GM18499 (cell line): ENCODE results near the gene WNT9B.

ENCODE experiments used
- ATAC-seq: cut with Tn5 transposase; IDR thresholded peaks from one replicate; pipeline ENCODE4 v1.9.1; 2021; ENCODE audit warnings: moderate number of reproducible peaks; ENCODE audit not compliant: insufficient read depth, unreplicated experiment

WNT9B gene

DNA sequence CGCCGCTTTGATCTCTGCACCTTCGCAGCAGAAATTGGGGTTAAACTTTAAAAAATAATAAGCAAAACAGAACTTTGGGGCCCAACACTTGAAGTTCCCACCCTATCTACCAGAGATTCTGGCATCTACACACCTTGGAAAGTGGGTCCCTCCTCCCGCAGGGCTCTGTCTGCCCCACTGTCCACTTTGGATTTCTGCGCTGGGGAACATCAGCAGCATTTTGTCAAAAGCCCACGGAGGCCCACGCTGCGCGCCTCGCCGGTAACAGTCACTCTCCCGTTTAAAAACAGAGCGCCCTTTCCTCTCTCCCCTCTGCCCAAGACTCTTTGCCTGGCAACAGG is 725 bp upstream of the WNT9B start:
- ATAC-seq: no peak

DNA sequence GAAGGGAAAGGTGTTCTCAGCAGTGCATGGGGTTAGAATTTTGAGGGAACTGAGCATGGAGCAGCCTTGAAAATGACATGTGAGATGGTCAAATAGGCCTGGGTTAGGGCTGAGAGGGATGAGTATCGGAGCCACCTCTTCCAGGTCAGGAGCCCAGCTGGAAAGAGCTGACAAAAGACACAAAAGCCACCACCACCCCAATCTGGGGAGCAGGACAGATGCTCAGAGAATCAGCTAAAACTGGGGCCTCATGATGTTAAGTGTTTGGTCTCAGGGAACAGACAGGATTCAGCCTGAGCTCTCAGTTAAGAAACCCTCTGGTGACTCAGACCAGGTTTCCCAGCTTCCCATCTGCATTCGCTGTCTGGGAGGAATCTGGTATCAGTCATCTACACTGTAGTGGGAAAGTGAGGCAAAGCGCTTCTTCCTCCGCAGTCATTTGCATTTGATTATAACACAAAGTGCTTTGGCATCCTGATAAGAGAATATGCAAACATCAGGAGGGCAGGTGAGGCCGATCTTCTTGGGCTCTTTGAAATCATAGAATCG is 2.6 kb downstream of the WNT9B start:
- ATAC-seq: no peak

DNA sequence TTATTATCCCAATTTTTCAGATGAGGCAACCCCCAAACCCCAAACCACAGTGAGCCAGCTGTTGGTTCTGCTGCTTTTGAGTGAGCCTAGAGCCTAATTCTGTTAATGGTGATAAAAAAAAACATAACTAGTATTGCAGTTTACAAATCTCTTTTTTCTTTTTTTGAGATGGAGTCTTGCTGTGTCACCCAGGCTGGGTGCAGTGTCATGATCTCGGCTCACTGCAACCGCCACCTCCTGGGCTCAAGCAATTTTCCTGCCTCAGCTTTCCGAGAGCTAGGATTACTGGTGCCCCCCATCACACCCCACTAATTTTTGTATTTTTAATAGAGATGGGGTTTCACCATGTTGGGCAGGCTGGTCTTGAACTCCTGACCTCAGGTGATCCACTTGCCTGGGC is 3.1 kb downstream of the WNT9B start:
- no peak for ATAC-seq

DNA sequence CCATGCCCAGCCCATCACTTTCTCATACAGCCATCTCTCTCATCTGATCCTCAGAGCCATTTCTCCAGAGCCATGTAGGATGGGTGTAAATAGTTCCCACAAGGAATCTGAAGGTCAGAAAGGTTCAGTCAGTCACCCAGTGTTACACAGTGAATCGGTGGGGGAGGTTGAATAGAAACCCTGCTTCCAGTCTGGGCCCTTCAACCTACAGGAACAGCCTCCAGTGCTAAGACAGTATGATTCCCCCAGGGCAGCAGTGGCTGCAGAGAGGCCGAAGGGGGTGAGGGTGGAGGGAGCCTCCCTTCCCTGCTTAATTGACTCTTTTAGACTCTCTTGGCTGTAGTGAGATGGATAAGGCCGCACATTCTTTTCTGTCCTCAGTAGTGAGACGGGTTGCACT is 3.6 kb downstream of the WNT9B start:
- no peak for ATAC-seq

DNA sequence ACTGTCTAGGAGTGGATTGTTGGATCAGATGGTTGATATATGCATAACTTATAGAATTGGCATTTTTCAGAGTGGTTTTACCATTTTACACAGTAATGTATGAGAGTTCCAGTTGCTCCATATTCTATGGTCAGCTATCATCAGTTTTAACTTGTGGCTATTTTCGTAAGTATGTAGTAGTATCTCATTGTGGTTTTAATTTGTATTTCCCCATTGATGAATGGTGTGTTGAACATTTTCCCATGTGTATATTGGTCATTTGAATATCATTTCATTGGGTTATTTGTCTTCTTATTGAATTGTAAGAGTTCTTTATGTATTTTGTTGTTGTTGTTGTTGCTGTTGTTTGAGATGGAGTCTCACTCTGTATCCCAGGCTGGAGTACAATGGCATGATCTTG is 6.2 kb downstream of the WNT9B start:
- ATAC-seq: no peak

DNA sequence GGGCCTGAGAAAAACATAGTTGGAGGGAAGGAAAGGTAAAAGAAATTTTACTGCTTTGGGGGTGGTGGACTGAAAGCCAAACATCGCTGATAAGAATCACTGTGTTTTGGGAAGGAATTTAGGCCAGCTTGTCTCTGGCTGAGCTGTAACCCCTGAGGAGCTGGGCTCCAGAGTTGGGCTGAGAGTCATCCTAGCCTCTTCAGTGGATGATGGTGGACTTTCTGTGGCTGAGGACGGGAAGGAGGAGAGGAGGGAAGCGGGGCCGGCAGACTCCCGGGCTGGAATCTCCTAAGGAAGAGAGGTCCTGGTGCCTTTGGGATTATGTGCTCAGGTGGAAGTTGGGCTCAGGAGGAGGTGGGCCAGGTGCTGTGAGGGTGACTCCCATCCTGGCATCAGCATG is 8.6 kb downstream of the WNT9B start:
- ATAC-seq: no peak

DNA sequence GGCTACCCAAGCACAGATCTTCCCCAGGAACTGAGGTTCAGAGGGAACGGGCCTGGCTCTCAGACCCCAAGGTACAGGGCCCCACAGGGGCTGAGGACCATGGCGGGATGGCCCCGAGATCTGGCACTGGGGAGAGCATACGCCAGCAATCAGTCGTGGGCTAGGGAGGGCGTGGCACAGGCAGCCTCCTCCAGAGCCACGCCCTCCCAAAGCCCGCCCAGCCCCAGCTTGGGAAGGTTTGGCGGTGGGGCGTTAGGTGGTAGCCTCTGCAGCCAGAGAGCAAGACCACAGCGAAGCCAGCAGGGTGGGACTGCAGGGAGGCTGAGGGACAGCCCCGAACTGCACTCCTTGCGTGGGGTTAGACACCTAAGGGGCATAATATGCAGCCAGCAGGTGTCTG is 11.6 kb downstream of the WNT9B start:
- no peak for ATAC-seq

DNA sequence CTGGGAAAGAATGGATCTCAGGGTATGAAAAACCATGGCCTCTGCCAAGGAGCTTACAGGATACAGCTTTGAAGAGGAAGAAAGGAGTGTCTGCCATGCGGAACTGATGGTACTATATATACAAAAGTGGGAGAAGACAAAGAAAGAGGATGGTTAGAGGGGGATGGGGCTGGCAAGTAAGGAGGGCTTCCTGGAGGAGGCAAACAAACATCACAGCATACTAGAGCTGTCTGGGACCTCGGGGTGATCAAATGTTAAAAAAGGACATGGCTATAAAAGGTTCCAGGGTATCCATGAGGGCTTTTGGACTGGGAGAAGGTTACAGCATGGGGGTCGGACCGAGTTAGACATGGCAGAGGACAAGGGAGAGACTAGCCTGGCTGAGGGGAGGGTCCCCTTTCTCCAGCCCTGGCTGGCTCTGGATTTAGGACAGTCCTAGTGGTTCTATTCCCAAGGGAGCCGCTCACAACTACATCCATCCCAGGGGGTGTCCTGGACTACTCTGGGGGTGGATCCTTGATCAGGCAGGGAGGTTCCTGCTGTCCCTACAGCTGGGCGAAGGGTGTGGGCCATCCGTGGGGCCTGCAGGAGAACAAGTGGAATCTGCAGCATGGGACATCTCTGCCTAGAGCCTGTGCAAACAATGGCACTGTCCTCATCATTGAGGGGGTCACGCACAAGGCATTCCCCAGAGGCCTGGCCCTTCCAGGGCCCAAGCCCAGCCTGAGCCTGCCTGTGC is 12.2 kb downstream of the WNT9B start:
- ATAC-seq: no peak

DNA sequence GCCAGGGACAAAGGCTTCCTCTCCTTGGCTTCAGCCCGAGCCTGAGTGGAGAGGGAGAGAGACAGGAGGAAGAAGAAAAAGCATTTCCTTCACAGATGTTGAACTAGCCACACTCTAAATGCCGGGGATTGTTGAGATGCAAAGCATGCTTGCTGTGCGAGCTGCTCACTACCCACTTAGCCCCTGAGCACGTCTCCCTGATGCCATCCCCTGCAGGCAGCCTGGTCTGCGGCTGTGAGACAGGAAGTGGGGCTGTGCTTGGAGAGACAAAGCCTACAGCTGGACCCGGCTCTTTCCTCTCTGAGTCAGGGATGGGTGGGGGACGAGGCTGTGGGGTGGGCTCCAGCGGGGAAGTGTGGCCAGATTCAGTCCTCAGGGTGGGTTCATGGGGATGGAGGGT is 13.7 kb downstream of the WNT9B start:
- ATAC-seq: no peak

DNA sequence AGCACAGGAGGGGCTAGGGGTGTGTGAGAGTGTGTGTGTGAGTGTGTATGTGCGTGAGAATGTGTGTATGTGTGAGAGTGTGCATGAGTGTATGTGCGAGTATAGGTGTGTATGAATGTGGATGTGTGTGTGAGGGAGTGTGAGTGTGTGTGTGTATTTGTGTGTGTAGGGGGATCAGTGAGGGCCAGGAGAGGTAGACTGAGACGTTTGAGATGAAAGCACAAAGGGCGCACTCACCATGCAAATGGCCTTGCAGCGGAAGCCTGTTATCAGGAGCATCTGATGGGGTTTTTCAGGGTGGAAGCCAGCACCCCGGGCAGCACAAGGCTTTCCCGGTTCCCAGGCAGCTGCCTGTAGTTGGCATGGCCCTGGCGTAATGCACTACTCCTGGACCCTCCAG is 14.9 kb downstream of the WNT9B start:
- no peak for ATAC-seq

DNA sequence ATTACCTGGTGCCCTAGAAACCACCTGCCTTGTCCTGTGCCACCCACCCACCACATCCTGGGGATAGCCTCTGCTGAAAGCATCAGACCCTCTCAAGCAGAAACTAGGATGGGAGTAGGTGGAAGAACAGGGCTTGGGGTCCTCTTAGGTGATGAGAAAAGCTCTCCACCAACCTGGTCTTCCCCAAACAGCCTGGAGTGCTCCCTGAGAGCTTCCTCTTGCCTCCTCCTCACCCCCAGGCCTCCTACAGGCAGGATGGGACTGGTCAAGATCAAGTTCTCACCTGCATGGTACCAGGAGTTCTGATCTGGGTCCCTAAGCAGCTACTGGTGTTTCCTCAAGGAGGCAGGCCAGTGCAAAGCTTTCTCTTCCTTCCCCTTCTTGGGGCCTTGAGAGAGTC is 15.4 kb downstream of the WNT9B start:
- ATAC-seq: no peak

DNA sequence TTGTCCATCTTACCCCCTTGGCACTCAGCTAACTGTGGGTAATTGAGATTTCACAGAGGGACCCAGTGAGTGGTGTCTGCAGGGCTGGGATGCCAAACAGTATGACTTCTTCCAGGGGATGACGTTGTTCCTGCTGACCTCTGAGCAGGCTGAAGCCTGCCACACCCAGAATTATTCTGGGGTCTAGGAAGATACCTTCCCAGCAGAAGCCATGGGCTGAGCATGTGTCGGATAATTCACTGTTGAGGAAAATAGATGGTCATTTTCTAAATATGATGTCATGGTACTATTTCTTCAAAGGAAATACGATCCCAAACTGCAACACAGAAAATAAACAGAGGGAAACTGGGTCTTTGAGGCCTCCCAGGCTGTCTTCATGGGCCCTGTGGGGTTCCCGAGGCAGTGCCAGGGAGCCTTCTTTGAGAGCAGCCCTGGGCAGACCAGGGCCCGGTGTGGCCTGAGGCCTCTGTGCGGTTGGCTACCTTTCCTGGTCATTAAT is 17.4 kb downstream of the WNT9B start:
- no peak for ATAC-seq

DNA sequence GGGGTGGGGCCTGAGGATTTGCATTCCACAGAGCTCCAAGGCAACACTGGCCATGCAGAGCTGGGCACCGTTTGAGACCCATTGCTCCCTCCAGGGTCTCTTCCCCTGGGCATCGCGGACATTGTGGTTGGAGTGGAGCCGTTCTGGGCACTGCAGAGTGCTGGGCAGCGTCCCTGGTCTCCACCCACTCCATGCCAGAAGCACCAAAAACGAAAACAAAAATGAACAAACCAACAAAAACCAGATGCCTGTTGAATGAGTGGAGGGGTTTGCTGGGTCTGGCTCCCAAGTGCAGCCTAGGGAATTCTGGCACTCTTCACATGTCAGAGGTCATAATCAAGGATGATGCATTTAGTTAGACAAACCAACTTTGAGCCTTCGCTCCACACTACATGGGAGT is 17.9 kb downstream of the WNT9B start:
- ATAC-seq: no peak

DNA sequence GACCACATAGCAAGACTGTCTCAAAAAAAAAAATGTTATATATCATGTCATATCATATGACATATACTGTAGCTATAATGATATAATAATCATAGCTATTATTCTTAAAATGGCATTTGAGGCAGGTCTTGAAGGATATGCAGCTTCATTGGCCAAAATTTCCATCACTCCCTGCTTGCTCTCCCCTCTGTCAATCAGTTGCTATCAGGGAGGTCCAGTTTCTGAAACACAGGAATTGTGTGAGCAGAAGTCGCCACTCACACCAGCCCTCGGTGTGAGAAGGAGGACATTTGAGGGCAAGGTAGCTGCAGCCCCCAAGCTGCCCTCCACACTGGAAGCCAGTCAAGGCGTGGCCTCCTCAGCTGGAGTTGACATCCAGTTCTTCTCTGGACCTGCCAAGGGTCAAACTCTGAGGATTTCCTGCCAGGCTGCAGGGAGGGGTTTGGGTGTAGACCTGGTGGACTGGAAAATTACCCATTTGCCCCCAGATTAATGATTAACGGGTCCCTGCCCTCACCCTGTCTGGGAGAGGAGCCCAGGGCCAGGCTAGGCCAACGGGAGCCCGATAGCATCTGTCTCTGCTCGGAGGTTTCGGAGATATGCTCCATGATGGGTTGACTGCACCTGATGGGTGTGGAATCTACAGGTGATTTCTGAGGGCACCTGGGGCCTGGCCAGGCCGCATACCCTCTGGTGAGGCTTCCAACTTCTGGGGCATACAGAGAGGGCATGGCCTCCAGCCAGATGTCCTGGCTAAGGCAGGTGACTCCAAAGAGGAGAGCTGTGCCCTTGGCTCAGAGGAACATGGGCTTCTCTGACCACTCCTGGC is 18.8 kb downstream of the WNT9B start:
- ATAC-seq: no peak

DNA sequence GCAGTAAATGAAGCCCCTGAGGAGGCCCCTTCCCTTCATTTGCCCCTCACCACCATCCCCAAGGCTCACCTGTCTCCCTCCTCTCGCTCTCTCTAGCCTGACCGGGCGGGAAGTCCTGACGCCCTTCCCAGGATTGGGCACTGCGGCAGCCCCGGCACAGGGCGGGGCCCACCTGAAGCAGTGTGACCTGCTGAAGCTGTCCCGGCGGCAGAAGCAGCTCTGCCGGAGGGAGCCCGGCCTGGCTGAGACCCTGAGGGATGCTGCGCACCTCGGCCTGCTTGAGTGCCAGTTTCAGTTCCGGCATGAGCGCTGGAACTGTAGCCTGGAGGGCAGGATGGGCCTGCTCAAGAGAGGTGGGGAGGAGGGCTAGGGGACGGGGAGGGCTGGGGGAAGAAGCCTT is 21.0 kb downstream of the WNT9B start:
- no peak for ATAC-seq

DNA sequence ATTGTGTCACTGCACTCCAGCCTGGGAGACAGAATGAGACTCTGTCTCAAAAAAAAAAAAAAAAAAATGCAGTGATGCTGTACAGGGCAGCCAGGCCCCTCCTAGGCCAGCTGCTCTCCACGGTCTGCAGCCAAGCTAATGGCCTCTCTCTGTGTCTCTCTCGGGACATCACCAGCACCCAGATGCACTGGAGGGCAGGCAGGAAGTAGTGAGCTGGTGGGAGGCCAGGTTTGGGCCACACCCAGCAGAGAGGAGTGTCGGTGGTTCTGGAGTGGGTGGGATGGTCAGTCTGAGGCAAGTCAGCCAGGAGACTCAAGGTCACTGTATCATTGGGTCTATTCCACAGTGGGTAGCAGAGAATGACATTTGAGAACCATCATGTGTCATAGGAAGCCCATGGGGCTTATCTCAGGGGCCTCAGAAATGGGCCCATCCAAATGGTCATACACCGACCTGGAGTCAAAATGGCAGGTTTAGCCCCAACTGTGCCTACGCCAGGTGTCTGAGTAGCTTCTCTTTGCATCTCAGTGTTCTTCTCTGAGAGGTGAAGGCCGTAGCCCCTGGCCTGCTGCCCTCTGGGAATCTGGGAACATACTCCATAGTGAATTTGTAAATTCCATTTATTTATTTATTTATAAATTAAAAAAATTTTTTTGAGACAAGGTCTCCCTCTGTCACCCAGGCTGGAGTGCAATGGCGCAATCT is 22.7 kb downstream of the WNT9B start:
- no peak for ATAC-seq

DNA sequence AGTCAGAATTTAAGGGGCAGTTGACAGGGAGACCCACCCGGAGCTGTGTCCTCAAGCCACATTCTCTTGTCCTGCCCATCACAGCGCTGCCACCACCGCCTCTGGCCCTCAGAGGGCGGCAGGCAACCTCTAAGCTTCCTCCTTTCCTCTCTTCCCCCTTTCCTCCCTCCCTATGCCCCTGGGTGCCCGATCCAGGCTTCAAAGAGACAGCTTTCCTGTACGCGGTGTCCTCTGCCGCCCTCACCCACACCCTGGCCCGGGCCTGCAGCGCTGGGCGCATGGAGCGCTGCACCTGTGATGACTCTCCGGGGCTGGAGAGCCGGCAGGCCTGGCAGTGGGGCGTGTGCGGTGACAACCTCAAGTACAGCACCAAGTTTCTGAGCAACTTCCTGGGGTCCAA is 23.5 kb downstream of the WNT9B start:
- ATAC-seq: no peak

DNA sequence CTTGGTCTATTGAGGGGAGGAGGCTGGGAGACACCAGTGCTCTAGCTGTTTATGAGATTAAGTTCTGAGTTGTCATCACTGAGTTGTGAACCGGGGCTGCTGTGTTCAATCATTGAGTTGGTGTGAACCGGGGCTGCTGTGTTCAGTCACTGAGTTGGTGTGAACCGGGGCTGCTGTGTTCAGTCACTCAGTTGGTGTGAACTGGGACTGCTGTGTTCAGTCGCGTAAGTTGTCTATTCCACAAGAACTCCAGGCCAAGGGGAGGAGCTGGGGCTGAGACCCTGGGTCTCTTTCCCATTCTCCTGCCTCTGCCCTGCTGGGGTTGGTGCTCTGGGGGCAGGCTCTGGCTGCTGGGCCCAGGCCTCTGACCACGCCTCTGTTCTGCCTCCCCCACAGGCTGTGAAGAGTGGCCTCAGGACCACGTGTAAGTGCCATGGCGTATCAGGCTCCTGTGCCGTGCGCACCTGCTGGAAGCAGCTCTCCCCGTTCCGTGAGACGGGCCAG is 24.5 kb downstream of the WNT9B start:
- ATAC-seq: no peak

DNA sequence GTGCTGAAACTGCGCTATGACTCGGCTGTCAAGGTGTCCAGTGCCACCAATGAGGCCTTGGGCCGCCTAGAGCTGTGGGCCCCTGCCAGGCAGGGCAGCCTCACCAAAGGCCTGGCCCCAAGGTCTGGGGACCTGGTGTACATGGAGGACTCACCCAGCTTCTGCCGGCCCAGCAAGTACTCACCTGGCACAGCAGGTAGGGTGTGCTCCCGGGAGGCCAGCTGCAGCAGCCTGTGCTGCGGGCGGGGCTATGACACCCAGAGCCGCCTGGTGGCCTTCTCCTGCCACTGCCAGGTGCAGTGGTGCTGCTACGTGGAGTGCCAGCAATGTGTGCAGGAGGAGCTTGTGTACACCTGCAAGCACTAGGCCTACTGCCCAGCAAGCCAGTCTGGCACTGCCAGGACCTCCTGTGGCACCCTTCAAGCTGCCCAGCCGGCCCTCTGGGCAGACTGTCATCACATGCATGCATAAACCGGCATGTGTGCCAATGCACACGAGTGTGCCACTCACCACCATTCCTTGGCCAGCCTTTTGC is 25.0 kb downstream of the WNT9B start:
- ATAC-seq: no peak

DNA sequence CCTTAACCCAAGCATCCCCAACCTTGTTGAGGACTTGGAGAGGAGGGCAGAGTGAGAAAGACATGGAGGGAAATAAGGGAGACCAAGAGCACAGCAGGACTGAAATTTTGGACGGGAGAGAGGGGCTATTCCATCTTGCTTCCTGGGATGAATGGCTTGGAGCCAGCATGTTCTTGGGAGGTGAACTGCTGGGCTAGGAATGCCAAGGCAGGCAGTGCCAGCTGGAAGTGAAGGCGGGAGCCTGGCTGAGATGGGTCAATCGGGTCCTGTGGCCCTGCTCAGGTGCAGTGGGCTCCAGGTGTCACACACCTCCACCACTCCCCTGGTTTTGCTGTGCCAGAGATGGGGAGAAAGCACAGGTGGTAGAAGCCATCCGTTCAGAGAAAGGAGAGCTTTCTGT is 25.5 kb downstream of the WNT9B start:
- ATAC-seq: no peak

DNA sequence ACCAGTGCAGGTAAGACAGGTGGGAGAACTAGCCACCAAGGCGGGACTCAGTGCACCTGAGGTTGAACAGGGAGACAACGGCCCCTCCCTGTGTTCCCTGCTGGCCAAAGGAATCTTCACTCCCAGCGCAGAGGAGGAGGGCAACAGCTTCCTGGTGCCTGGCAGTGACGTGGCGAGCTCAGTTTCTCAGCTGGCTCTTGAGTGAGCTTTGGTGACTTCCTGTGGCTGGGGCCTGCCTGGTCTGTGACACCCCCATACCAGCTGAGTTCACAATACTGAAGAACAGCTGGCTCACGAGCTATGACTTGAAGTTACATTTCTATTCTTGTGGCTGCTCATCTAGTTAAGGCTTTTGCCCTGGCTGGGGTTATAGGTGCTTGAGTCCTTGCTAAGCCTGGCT is 26.1 kb downstream of the WNT9B start:
- ATAC-seq: no peak
